Karpas-422 (cell line): ENCODE results near the gene TTC21A. TPM values are rescaled to one million over a fixed set of nuclear protein-coding genes. Genes with fewer than 3 reads are reported as not detected.
"Not testable (repeated sequence)": the region's sequence is repeated elsewhere in the genome, so short reads cannot be mapped to it uniquely, and the experiment has no call there.

Source experiments
- DNase-seq: peaks from one replicate; pipeline ENCODE4 v3.0.0-alpha.2; 2015
- H2AFZ ChIP-seq: fragments of 200-600 bp; sonication (generic); 2 replicates; pipeline ENCODE4 v1.6.1; 2014; ENCODE audit warnings: antibody characterized with exemption, low read length, mixed read lengths
- H3K27ac ChIP-seq: fragments of 200-600 bp; sonication (generic); 2 replicates; pipeline ENCODE4 v1.5.1; 2014; ENCODE audit warnings: mild to moderate bottlenecking, low read length, moderate library complexity
- H3K27me3 ChIP-seq: fragments of 200-600 bp; sonication (generic); 2 replicates; pipeline ENCODE4 v1.6.1; 2014; ENCODE audit warnings: low read length, mixed read lengths
- H3K36me3 ChIP-seq: fragments of 200-600 bp; sonication (generic); 2 replicates; pipeline ENCODE4 v1.6.1; 2014; ENCODE audit warnings: low read length, mixed read lengths; ENCODE audit not compliant: insufficient read depth
- H3K4me1 ChIP-seq: fragments of 200-600 bp; sonication (generic); 2 replicates; pipeline ENCODE4 v1.6.1; 2014; ENCODE audit warnings: mild to moderate bottlenecking, low read length, mixed read lengths
- H3K4me2 ChIP-seq: fragments of 200-600 bp; sonication (generic); 2 replicates; pipeline ENCODE4 v1.6.1; 2014; ENCODE audit warnings: low read length, low read depth, mild to moderate bottlenecking; ENCODE audit not compliant: poor library complexity, severe bottlenecking
- H3K4me3 ChIP-seq: fragments of 200-600 bp; sonication (generic); 2 replicates; pipeline ENCODE4 v1.5.1; 2014; ENCODE audit warnings: mild to moderate bottlenecking, antibody characterized with exemption, low read length, mixed read lengths
- H3K79me2 ChIP-seq: fragments of 200-600 bp; sonication (generic); 2 replicates; pipeline ENCODE4 v1.6.1; 2014; ENCODE audit warnings: mild to moderate bottlenecking, low read length, mixed read lengths
- H3K9ac ChIP-seq: fragments of 200-600 bp; sonication (generic); 2 replicates; pipeline ENCODE4 v1.6.0; 2014; ENCODE audit warnings: low read length
- H3K9me2 ChIP-seq: fragments of 200-600 bp; sonication (generic), shearing (Covaris generic); replicated peaks from 2 replicates; pipeline ENCODE4 v1.6.0; 2014; ENCODE audit warnings: mild to moderate bottlenecking, low read length, moderate library complexity; ENCODE audit not compliant: insufficient read depth
- H3K9me3 ChIP-seq: fragments of 300-700, 200-600 bp; sonication (generic); 2 replicates; pipeline ENCODE4 v1.6.1; 2014; ENCODE audit warnings: low read length, mixed read lengths
- H4K20me1 ChIP-seq: fragments of 200-600 bp; sonication (generic); 2 replicates; pipeline ENCODE4 v1.6.1; 2014; ENCODE audit warnings: mild to moderate bottlenecking, antibody characterized with exemption, low read length, low read depth; ENCODE audit not compliant: insufficient read depth
- total RNA-seq: library from RNA; depleted of rRNA; stranded (reverse); fragments of >200 nt; shearing (Covaris generic); gene quantifications from 2 replicates; pipeline ENCODE4 v1.2.3, GENCODE V29; 2014; ENCODE audit warnings: low replicate concordance; rRNA removed

Gene TTC21A, protein sequence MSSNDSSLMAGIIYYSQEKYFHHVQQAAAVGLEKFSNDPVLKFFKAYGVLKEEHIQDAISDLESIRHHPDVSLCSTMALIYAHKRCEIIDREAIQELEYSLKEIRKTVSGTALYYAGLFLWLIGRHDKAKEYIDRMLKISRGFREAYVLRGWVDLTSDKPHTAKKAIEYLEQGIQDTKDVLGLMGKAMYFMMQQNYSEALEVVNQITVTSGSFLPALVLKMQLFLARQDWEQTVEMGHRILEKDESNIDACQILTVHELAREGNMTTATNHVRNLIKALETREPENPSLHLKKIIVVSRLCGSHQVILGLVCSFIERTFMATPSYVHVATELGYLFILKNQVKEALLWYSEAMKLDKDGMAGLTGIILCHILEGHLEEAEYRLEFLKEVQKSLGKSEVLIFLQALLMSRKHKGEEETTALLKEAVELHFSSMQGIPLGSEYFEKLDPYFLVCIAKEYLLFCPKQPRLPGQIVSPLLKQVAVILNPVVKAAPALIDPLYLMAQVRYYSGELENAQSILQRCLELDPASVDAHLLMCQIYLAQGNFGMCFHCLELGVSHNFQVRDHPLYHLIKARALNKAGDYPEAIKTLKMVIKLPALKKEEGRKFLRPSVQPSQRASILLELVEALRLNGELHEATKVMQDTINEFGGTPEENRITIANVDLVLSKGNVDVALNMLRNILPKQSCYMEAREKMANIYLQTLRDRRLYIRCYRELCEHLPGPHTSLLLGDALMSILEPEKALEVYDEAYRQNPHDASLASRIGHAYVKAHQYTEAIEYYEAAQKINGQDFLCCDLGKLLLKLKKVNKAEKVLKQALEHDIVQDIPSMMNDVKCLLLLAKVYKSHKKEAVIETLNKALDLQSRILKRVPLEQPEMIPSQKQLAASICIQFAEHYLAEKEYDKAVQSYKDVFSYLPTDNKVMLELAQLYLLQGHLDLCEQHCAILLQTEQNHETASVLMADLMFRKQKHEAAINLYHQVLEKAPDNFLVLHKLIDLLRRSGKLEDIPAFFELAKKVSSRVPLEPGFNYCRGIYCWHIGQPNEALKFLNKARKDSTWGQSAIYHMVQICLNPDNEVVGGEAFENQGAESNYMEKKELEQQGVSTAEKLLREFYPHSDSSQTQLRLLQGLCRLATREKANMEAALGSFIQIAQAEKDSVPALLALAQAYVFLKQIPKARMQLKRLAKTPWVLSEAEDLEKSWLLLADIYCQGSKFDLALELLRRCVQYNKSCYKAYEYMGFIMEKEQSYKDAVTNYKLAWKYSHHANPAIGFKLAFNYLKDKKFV (N-terminal part only)
- 8.7 and 9.5 TPM in 2 replicates for total RNA-seq

DNA sequence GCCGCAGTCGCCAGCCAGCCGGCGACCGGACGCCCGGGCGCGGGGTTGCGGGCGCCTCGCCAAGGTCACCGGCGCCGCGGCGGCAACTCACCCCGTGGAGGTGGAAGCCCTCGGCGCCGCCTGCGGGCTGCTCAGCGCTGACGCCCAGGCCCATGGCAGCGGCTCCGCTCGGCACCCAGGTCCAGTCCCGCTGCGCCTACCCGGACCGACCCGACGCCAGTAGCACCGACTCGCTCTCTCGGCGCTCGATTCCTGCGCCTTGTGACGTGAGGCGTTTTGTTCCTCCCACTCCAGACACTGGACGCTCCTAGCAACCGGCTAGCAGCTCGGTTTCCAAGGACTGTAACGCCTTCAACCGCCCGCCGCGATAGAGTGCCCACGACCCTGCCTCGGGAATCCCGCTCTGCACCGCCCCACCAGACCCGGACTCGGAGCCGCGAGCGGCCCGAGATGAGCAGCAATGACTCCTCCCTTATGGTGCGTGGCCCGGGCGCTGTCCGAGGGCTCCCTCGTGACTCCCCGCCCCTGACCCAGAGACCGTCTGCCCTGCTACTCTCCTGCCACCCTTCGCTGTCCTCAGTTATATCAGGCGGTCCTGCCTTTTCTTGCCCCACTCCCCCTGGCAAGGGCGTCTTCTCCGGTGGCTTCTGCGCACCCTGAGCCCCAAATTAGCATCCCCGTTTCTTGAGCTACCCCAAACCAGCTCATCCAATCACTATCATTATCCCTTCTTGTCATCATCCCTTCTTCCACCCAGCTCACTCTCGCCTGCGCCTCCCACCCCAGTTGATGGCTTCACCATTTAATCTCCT lies at the start of gene TTC21A, which contains the start of gene GORASP1:
Gene TTC21A (plus strand): TSS at position 293 of the 812 bp plus-strand sequence. CDS start 158 bp downstream, at position 451.
Gene GORASP1 (minus strand): TSS at position 240 of the 812 bp plus-strand sequence. CDS start 86 bp downstream, at position 154.
- Histone ChIP-seq H3K9me3 (no peaks in the 10 kb centered on the region), H3K79me2 (peaks cover 37% of the 10 kb centered on the region), H4K20me1 (no peaks in the 10 kb centered on the region), H3K4me1 (peaks cover 54% of the 10 kb centered on the region), H2AFZ (peak within 1 kb of the TSS; percentile 30), H3K9ac (peak within 1 kb of the TSS; percentile 86), H3K27me3 (no peaks in the 10 kb centered on the region), H3K9me2 (no peaks in the 10 kb centered on the region), H3K36me3 (no peaks in the 10 kb centered on the region), H3K4me2 (peak within 1 kb of the TSS; percentile 77), H3K27ac (peak within 1 kb of the TSS; percentile 80), H3K4me3 (peak within 1 kb of the TSS; percentile 92)
- peak; percentile 90 for DNase-seq

DNA sequence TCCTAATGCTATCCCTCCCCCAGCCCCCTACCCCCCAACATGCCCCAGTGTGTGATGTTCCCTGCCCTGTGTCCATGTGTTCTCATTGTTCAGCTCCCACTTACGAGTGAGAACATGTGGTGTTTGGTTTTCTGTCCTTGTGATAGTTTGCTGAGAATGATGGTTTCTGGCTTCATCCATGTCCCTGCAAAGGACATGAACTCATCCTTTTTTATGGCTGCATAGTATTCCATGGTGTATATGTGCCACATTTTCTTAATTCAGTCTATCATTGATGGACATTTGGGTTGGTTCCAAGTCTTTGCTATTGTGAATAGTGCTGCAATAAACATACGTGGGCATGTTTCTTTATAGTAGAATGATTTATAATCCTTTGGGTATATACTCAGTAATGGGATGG lies 46.3 kb upstream of the TTC21A start:
- not testable (repeated sequence) for H3K9me3 ChIP-seq, H3K36me3 ChIP-seq, H3K27ac ChIP-seq, H3K4me2 ChIP-seq, H3K27me3 ChIP-seq, H3K4me3 ChIP-seq, H3K9me2 ChIP-seq, H2AFZ ChIP-seq, DNase-seq, H3K9ac ChIP-seq, H4K20me1 ChIP-seq
- H3K79me2 ChIP-seq: peaks cover 75% of the 10 kb centered on the region
- peaks cover 22% of the 10 kb centered on the region for H3K4me1 ChIP-seq

DNA sequence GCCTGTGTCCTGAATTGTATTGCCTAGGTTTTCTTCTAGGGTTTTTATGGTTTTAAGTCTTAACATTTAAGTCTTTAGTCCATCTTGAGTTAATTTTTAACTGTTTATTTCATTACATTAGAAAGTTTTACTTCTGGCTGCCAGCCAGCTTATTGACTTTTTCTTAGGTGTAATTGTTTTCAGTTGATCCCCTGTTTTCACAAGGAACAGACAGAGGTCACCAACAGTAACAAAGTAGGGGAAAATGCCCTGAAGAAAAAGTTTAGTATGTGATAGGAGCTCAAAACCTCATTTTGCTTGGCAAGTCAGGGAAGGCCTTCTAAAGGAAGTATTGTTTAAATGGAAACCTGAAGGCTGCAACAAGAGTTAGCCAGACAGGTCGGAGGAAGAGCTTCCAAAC lies 45.3 kb upstream of the TTC21A start:
- Histone ChIP-seq H3K4me3 (no peak overlapping the region), H3K4me2 (no peak overlapping the region), H3K27ac (no peak overlapping the region), H3K9ac (no peak overlapping the region), H3K4me1 (peaks cover 13% of the 10 kb centered on the region), H3K9me3 (no peaks in the 10 kb centered on the region), H4K20me1 (no peaks in the 10 kb centered on the region), H3K36me3 (peaks cover 8% of the 10 kb centered on the region; the same call in 1 of the 2 replicates), H3K9me2 (no peaks in the 10 kb centered on the region), H3K79me2 (peaks cover 71% of the 10 kb centered on the region), H2AFZ (no peak overlapping the region), H3K27me3 (no peaks in the 10 kb centered on the region)
- DNase-seq: no peak

DNA sequence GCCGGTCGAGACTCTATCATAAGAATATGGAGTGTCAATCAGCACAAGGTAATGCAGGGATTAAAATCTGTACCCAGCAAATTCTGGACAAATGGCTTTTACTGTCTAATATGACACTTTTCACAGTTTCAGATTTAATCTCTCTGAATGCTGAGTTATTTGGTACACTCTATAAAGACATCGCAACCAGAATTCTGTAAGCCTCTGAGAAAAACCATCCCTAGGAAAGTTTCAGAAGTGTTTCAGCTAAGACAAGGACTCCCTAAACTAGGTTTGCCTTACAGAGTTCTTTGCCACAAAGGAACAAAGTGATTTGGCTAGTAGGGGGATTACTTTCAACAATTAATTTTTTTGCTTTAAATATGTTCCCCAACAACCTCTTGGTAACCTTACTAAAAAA lies 44.3 kb upstream of the TTC21A start:
- no peak overlapping the region for H3K4me3 ChIP-seq
- H3K9me3 ChIP-seq: no peaks in the 10 kb centered on the region
- H3K36me3 ChIP-seq: peaks cover 15% of the 10 kb centered on the region; the same call in 1 of the 2 replicates
- no peaks in the 10 kb centered on the region for H3K27me3 ChIP-seq
- no peak for DNase-seq
- no peak overlapping the region for H2AFZ ChIP-seq
- no peak overlapping the region for H3K27ac ChIP-seq
- peaks cover 65% of the 10 kb centered on the region for H3K79me2 ChIP-seq
- H3K4me2 ChIP-seq: no peak overlapping the region
- no peaks in the 10 kb centered on the region for H4K20me1 ChIP-seq
- H3K9ac ChIP-seq: no peak overlapping the region
- H3K4me1 ChIP-seq: peaks cover 13% of the 10 kb centered on the region
- H3K9me2 ChIP-seq: no peaks in the 10 kb centered on the region

DNA sequence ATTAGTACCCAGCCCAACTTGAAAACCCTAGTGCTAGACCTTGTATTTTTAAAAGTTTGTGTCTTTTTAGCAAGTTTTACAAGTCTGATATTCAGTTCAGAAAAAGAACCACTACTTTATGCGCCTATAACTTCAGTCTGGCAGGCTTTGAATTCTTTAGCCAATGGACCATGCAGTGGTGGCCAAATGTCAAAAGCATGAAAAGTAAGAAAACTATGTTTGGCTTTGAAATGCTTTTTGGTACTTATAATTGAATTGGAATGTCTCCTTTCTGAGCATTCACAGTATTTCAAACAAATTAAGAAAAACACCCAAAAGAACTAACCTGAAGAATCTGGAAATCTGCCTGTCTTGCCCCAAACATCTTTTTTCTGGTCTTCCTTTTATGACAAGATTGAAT lies 42.8 kb upstream of the TTC21A start:
- Histone ChIP-seq H3K4me2 (peak overlapping the region; percentile 25), H2AFZ (no peak overlapping the region), H3K36me3 (peaks cover 20% of the 10 kb centered on the region; the same call in 1 of the 2 replicates), H3K27me3 (no peaks in the 10 kb centered on the region), H3K27ac (peak overlapping the region; percentile 61), H3K4me3 (no peak overlapping the region), H4K20me1 (no peaks in the 10 kb centered on the region), H3K9me2 (no peaks in the 10 kb centered on the region), H3K4me1 (peaks cover 16% of the 10 kb centered on the region), H3K79me2 (peaks cover 52% of the 10 kb centered on the region), H3K9me3 (no peaks in the 10 kb centered on the region), H3K9ac (0 out of 2 replicates have a peak overlapping the region, but pooled peaks have one; percentile 12)
- DNase-seq: no peak

DNA sequence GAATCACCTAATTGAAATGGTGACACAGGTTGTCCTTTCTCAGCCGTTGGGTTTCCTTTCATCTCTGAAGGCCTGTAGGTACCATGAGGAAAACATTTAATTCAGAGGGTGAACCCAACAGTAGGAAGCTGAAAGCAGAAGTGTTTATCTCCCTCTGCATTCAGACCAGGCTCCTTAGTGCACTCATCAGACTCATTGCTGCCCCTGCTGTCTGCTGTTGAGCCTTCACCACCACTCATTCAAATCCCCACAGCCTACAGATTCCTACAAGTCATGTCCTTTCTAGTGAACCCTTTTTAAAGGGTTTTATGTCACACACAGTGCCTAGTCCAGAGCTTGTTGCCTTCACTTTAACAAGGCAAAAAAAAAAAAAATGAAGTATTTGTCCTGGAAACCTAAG lies 42.3 kb upstream of the TTC21A start:
- Histone ChIP-seq H3K27ac (peak overlapping the region; percentile 61), H4K20me1 (no peaks in the 10 kb centered on the region), H3K79me2 (peaks cover 46% of the 10 kb centered on the region), H3K9me2 (no peaks in the 10 kb centered on the region), H3K9me3 (no peaks in the 10 kb centered on the region), H3K4me1 (peaks cover 16% of the 10 kb centered on the region), H2AFZ (no peak overlapping the region), H3K36me3 (peaks cover 25% of the 10 kb centered on the region; the same call in 1 of the 2 replicates), H3K9ac (0 out of 2 replicates have a peak overlapping the region, but pooled peaks have one; percentile 12), H3K4me2 (peak overlapping the region; percentile 25), H3K4me3 (no peak overlapping the region), H3K27me3 (no peaks in the 10 kb centered on the region)
- peak; percentile 84 for DNase-seq

DNA sequence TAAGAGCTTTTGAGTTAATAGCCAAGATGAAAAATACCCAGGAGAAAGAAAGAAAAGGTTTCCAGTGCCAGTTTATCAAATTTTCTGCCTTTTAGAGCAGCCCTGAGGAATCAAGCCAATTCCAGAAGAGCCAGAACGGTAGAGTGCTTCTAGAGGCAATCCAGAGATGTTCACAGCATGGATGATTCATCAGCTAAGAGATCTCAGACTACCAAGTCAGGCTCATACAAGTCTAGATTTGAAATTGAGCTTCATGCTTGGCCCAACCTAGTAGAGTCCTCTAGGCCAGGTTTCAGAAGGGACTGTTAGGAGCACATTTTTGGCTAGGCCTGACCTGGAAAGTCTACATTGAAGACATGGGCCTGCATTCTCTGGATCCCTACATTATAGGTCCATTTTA lies 40.2 kb upstream of the TTC21A start:
- no peak overlapping the region for H3K4me3 ChIP-seq
- H3K9me2 ChIP-seq: no peaks in the 10 kb centered on the region
- no peaks in the 10 kb centered on the region for H3K27me3 ChIP-seq
- H3K36me3 ChIP-seq: peaks cover 28% of the 10 kb centered on the region; the same call in 1 of the 2 replicates
- no peak overlapping the region for H3K9ac ChIP-seq
- H3K27ac ChIP-seq: no peak overlapping the region
- H3K4me2 ChIP-seq: no peak overlapping the region
- no peak for DNase-seq
- peaks cover 36% of the 10 kb centered on the region for H3K79me2 ChIP-seq
- no peaks in the 10 kb centered on the region for H3K9me3 ChIP-seq
- no peak overlapping the region for H2AFZ ChIP-seq
- peaks cover 16% of the 10 kb centered on the region for H3K4me1 ChIP-seq
- H4K20me1 ChIP-seq: no peaks in the 10 kb centered on the region
